ENCODE measurements around the gene OR4B1.

- TF ChIP-seq ATF3 (IDR thresholded peaks at IDR 0.05; ENCODE audit: insufficient read depth, low read depth, low read length), result no peak
- no peak for TF ChIP-seq CTCF (IDR thresholded peaks at IDR 0.05; ENCODE audit: control extremely low read depth in 1 of 3, insufficient read depth in 1 of 3, low read depth in 1 of 3, low read length in 3 of 3)
- TF ChIP-seq POLR2AphosphoS5 (IDR thresholded peaks at IDR 0.05; ENCODE audit: low read depth, low read length), result no peak
- TF ChIP-seq MAX (IDR thresholded peaks at IDR 0.05), result no peak
- no peak for TF ChIP-seq YY1 (IDR thresholded peaks at IDR 0.05; ENCODE audit: low read depth, low read length)
- no peak for TF ChIP-seq RFX5 (IDR thresholded peaks at IDR 0.05; ENCODE audit: borderline replicate concordance, low read depth, low read length)
- no peak for TF ChIP-seq RBBP5 (IDR thresholded peaks at IDR 0.05; ENCODE audit: borderline replicate concordance, low read depth, low read length)
- no peak for TF ChIP-seq ZNF274 (IDR thresholded peaks at IDR 0.05; ENCODE audit: borderline replicate concordance, extremely low read depth, low read length)
- no peak for TF ChIP-seq BCL11A (IDR thresholded peaks at IDR 0.05; ENCODE audit: low read depth in 2 of 2, low read length in 2 of 2)
- no peak for TF ChIP-seq SRF (IDR thresholded peaks at IDR 0.05; ENCODE audit: low read depth, low read length)
- no peak for TF ChIP-seq POLR2A (IDR thresholded peaks at IDR 0.05; ENCODE audit: control extremely low read depth in 1 of 2, low read depth in 2 of 2, low read length in 2 of 2)
- TF ChIP-seq SAP30 (IDR thresholded peaks at IDR 0.05; ENCODE audit: insufficient read depth, insufficient replicate concordance, low read length), result no peak
Measured at GRCh38 chr11:48193876-48194275, 22.7 kb upstream of the OR4B1 start.
